Brain microvascular endothelial cell (primary cell): Measurements from ENCODE around the gene ATP6V0B.

ENCODE experiments used
- DNase-seq: peaks from one replicate; pipeline ENCODE4 v3.0.0-alpha.2; 2020
- H3K27ac ChIP-seq: fragments of 250-450 bp; sonication (Bioruptor Pico); 2 replicates; pipeline ENCODE4 v1.5.1; 2020; ENCODE audit warnings: mild to moderate bottlenecking, moderate library complexity
- H3K27me3 ChIP-seq: fragments of 250-450 bp; sonication (Bioruptor Pico); replicated peaks from 2 replicates; pipeline ENCODE4 v1.5.1; 2020; ENCODE audit warnings: mild to moderate bottlenecking
- H3K36me3 ChIP-seq: fragments of 250-450 bp; sonication (Bioruptor Pico); replicated peaks from 2 replicates; pipeline ENCODE4 v1.5.1; 2020; ENCODE audit warnings: mild to moderate bottlenecking
- H3K4me3 ChIP-seq: 2 replicates; pipeline ENCODE4 v1.5.1; 2011; ENCODE audit warnings: low read depth, mild to moderate bottlenecking, control low read depth, low read length, moderate library complexity
- in situ Hi-C: cut with HindIII; loops from 2 replicates; pipeline ENCODE4 v1.10.0; 2017; ENCODE audit warnings: low sequenced_read_pairs, low pct_ligation_motif_present
- TF ChIP-seq, protein P1 (sequence below): IDR thresholded peaks from 2 replicates; pipeline ENCODE4 v1.5.1; 2011; ENCODE audit warnings: low read depth, mild to moderate bottlenecking, moderate library complexity, low read length, control low read depth, inconsistent platforms; ENCODE audit errors: missing control alignments

ATP6V0B gene

DNA sequence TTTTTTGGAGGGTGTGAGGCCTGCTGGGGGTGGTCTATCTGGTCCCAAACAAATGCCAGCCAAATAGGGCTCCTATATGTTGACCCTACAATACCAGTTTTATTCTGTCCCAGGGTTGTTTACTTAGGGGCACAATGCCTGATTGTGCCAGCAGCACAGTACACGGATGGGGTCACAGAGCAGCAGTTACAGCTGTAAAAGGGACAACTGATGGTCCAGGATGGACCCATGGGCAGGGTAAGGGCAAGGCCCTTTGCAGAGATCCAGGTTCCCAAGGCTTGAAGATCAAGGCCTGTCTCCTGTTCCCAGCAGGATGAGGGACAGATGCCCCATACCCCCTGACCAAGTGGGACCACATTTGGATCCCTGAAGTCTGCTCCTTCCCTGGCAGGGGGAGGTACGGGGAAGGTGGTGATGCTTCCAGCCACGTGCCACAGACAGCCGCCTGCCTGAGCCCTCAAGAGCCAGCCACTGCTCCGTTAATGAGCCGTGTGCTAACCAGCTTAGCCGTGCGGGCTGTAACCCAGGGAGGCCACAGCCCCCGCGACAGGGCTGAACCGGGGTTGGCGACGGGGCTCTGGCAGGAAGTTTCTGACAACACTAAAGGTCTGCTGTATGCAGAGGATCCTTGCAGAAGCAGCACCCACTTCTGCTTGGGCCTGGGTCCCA, 38.3 kb downstream of the ATP6V0B start:
- no peaks in the 10 kb centered on the region for H3K27me3 ChIP-seq
- DNase-seq = no peak
- in situ Hi-C loops = no loop called here
- no peak overlapping the region for H3K4me3 ChIP-seq
- TF ChIP-seq, protein P1, sequence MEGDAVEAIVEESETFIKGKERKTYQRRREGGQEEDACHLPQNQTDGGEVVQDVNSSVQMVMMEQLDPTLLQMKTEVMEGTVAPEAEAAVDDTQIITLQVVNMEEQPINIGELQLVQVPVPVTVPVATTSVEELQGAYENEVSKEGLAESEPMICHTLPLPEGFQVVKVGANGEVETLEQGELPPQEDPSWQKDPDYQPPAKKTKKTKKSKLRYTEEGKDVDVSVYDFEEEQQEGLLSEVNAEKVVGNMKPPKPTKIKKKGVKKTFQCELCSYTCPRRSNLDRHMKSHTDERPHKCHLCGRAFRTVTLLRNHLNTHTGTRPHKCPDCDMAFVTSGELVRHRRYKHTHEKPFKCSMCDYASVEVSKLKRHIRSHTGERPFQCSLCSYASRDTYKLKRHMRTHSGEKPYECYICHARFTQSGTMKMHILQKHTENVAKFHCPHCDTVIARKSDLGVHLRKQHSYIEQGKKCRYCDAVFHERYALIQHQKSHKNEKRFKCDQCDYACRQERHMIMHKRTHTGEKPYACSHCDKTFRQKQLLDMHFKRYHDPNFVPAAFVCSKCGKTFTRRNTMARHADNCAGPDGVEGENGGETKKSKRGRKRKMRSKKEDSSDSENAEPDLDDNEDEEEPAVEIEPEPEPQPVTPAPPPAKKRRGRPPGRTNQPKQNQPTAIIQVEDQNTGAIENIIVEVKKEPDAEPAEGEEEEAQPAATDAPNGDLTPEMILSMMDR = no peak
- no peak overlapping the region for H3K27ac ChIP-seq
- no peaks in the 10 kb centered on the region for H3K36me3 ChIP-seq

DNA sequence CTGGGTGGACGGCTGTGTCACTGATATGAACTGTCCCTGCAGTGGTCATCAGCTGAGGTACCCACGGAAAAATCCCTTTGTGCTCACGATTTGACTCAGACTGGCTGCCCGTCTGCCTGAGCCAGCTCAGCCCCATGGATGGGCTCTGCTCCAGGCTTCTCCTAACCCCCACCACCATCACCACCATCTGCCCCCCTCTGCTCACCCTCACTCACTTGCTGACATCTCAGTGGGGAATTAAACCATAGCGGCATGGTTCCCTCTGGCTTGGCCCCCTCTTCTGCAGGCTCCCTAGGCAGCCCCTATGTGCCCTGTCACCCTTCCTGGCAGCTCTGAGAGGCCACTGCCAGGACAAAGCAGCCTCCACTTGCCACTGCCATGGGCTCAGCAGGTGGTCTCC, 39.2 kb downstream of the ATP6V0B start:
- no peaks in the 10 kb centered on the region for H3K36me3 ChIP-seq
- in situ Hi-C loops = no loop called here
- DNase-seq = no peak
- H3K4me3 ChIP-seq = no peak overlapping the region
- H3K27ac ChIP-seq = no peak overlapping the region
- TF ChIP-seq, protein P1 = no peak
- no peaks in the 10 kb centered on the region for H3K27me3 ChIP-seq

DNA sequence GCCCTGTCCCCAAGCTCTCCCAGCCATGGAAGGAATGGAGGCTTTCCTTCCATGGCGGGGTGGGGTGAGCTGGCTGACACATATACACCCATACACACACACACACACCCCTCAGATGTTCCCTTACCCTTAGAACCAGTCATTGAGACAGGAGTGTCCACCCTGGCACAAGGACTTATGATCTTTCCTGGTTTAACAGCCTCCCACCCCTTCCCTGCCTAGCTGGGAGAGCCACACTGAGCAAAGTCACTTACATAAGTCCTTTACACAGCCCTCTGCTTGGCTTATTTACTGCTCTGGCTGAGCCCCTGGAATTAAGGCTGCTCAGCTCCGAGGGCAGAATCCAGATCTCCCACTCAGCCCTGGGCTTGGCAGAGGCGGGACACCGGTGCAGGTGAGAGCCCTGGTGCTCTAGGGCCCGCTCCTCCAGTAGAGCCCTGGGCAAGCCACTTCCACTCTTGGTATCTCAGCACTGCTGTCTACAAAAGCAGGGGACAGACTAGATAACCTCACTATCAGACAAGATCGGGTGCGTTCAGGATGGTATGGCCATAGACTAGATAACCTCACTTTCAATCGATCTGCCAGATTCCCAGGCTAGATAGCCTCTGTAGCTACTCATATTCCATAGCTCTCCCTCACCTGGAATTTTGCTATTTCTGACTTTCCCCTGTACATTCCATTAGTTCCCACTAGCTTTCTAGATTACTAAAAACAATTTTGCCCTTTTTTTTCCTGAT, 39.8 kb downstream of the ATP6V0B start:
- no peak overlapping the region for H3K4me3 ChIP-seq
- H3K36me3 ChIP-seq = no peaks in the 10 kb centered on the region
- no peaks in the 10 kb centered on the region for H3K27me3 ChIP-seq
- TF ChIP-seq, protein P1 = no peak
- DNase-seq = no peak
- in situ Hi-C loops = no loop called here
- no peak overlapping the region for H3K27ac ChIP-seq

DNA sequence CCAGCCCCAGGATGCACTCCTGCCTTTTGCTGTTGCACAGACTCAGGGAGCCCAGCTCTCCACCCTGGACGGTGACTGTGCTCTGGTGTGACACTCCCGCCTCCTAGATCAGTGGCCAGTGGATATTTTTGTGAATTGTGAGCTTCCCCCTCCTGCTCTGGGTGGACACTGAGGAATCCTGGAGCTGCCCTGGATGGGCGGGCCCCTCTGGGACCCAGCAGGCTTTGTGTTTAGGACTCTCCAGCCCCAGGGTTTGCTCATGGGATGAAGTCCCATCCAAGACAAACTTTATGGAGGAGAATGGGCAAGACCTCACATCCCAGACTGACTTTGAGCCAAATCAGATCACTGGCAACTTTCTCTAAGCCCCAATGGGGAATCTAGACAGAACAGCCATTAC, 40.4 kb downstream of the ATP6V0B start:
- Histone ChIP-seq H3K27me3 (no peaks in the 10 kb centered on the region), H3K36me3 (no peaks in the 10 kb centered on the region), H3K4me3 (no peak overlapping the region), H3K27ac (no peak overlapping the region)
- no peak for DNase-seq
- TF ChIP-seq, protein P1 = no peak
- in situ Hi-C loops = no loop called here

DNA sequence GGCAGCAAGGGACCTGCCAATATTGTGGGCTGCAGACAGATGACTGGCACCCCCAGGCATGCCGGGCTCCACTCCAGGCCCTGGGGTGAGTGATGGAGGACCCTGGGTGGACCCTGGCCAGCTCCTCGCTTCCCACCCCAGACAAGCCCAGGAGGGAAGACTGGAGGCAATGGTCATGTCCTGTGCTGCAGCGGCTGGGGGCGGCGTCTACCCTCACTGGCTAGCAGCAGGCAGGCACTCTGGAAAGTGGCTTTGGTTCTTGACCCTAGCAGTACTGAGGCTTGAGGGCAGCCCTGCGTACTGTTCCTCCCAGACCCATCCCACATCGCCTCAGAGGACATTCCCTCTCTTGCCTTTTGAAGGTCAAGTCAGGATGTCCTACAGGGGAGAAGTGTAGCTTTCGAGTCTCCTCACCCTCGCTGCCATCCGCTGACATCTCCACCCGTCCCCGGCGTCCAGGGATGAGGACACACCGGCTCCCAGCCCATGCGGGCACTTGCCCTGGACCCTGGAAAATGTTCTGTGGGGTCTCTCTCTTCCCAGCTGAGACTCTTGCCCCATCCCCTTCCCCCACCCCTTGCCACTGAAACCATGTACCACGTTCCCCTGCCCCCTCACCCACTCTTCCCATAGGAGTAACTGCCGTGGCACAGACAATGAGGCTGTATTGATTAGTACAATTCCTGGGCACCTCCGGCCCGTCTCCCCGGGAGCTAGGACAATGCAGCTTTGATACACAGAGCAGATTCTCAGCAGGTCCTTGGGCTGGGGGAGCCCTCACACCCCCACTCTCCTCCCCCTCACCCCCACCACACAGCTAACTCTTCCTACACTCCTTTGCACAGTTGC, 41.5 kb downstream of the ATP6V0B start:
- TF ChIP-seq, protein P1 = no peak
- H3K27me3 ChIP-seq = no peaks in the 10 kb centered on the region
- H3K36me3 ChIP-seq = no peaks in the 10 kb centered on the region
- H3K4me3 ChIP-seq = no peak overlapping the region
- DNase-seq = no peak
- H3K27ac ChIP-seq = no peak overlapping the region
- in situ Hi-C loops = no loop called here
